Activated CD4-positive, alpha-beta T cell treated with anti-CD3 and anti-CD28 coated beads, Interleukin-10, Interleukin-2, amounts not matched to agents 100 ng/mL and 50 ng/mL, durations not matched to agents 16 hours and 8 hours (primary cell): ENCODE measurements around the gene TNFRSF9.

ENCODE experiments used
- DNase-seq: peaks from one replicate; pipeline ENCODE4 v3.0.0-alpha.2; 2020

The TNFRSF9 gene

GRCh38 chr1:7915826-7916500 is 24.7 kb downstream of the TNFRSF9 start:
- DNase-seq: peak; percentile 24

- peak; percentile 4 for DNase-seq
Measured at GRCh38 chr1:7912743-7913557, 27.7 kb downstream of the TNFRSF9 start.

GRCh38 chr1:7912145-7912544 is 28.5 kb downstream of the TNFRSF9 start:
- DNase-seq: no peak

GRCh38 chr1:7905262-7905661 is 35.4 kb downstream of the TNFRSF9 start:
- no peak for DNase-seq

- peak; percentile 74 for DNase-seq
Measured at GRCh38 chr1:7902478-7903085, 38.1 kb downstream of the TNFRSF9 start.

GRCh38 chr1:7899741-7900140 is 40.9 kb downstream of the TNFRSF9 start:
- peak; percentile 10 for DNase-seq

GRCh38 chr1:7898962-7899361 is 41.7 kb downstream of the TNFRSF9 start:
- DNase-seq: no peak

GRCh38 chr1:7896994-7897393 is 43.6 kb downstream of the TNFRSF9 start:
- no peak for DNase-seq

- DNase-seq: no peak
Measured at GRCh38 chr1:7893529-7894180, 47.0 kb downstream of the TNFRSF9 start.

GRCh38 chr1:7891804-7892203 is 48.8 kb downstream of the TNFRSF9 start:
- no peak for DNase-seq

GRCh38 chr1:7890853-7891252 is 49.8 kb downstream of the TNFRSF9 start:
- DNase-seq: no peak

GRCh38 chr1:7888248-7889081 is 52.2 kb downstream of the TNFRSF9 start:
- no peak for DNase-seq

- no peak for DNase-seq
Measured at GRCh38 chr1:7886405-7886745, 54.3 kb downstream of the TNFRSF9 start.

GRCh38 chr1:7885513-7886404 is 54.9 kb downstream of the TNFRSF9 start:
- peak; percentile 11 for DNase-seq

- no peak for DNase-seq
Measured at GRCh38 chr1:7884757-7885156, 55.9 kb downstream of the TNFRSF9 start.

GRCh38 chr1:7879228-7879627 is 61.4 kb downstream of the TNFRSF9 start:
- no peak for DNase-seq

GRCh38 chr1:7878027-7878426 is 62.6 kb downstream of the TNFRSF9 start:
- DNase-seq: no peak

- no peak for DNase-seq
Measured at GRCh38 chr1:7873801-7874795, 66.5 kb downstream of the TNFRSF9 start.

- no peak for DNase-seq
Measured at GRCh38 chr1:7871136-7871535, 69.5 kb downstream of the TNFRSF9 start.
